Prostate gland (tissue), 2 donors: Measurements from ENCODE around the gene XYLT2.

Source experiments
- POLR2AphosphoS5 ChIP-seq: sonication (generic); formaldehyde crosslinking; IDR thresholded peaks from one replicate; pipeline ENCODE4 v1.6.1; 2017; ENCODE audit warnings: antibody characterized with exemption
- TF ChIP-seq, protein P1 (sequence below), 4 experiments: fragments of 200-600 bp in 2 of 4; fragments of 450-650 bp in 2 of 4; sonication (generic) in 2 of 4; IDR thresholded peaks; 1 replicate in 3 of 4; 2 replicates in 1 of 4; pipeline ENCODE4 v1.5.1; 2016 to 2019; ENCODE audit warnings: antibody characterized with exemption in 4 of 4, mild to moderate bottlenecking in 2 of 4, moderate library complexity in 2 of 4

GRCh38 chr17:50367401-50367800 is 21.5 kb downstream of the XYLT2 start:
- TF ChIP-seq, protein P1, sequence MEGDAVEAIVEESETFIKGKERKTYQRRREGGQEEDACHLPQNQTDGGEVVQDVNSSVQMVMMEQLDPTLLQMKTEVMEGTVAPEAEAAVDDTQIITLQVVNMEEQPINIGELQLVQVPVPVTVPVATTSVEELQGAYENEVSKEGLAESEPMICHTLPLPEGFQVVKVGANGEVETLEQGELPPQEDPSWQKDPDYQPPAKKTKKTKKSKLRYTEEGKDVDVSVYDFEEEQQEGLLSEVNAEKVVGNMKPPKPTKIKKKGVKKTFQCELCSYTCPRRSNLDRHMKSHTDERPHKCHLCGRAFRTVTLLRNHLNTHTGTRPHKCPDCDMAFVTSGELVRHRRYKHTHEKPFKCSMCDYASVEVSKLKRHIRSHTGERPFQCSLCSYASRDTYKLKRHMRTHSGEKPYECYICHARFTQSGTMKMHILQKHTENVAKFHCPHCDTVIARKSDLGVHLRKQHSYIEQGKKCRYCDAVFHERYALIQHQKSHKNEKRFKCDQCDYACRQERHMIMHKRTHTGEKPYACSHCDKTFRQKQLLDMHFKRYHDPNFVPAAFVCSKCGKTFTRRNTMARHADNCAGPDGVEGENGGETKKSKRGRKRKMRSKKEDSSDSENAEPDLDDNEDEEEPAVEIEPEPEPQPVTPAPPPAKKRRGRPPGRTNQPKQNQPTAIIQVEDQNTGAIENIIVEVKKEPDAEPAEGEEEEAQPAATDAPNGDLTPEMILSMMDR (IDR thresholded peaks at IDR 0.05), result no peak
- no peak for TF ChIP-seq POLR2AphosphoS5
